ENCODE results near the gene ROR2.

- TF ChIP-seq CTCF (conservative IDR thresholded peaks at IDR 0.05; ENCODE audit: low read length) (no peak), EZH2phosphoT487 (IDR thresholded peaks at IDR 0.05; ENCODE audit: borderline replicate concordance) (no peak)
Observed at GRCh38 chr9:91930475-91930874, 19.6 kb downstream of the ROR2 start.
